IMR-90 (cell line): Measurements from ENCODE around the gene CRTC1.

Source experiments
- BHLHE40 ChIP-seq: fragments of 150-350 bp; IDR thresholded peaks from 2 replicates; pipeline ENCODE4 v1.6.1; 2016; ENCODE audit warnings: mild to moderate bottlenecking, low read depth, low read length
- CEBPB ChIP-seq: IDR thresholded peaks from 2 replicates; pipeline ENCODE4 v1.6.1; 2012; ENCODE audit warnings: low read depth, low read length, improper control_type of control experiment
- FOS ChIP-seq: fragments of 150-350 bp; IDR thresholded peaks from 2 replicates; pipeline ENCODE4 v1.6.1; 2016; ENCODE audit warnings: low read depth, low read length
- MXI1 ChIP-seq: IDR thresholded peaks from 2 replicates; pipeline ENCODE4 v1.6.1; 2012; ENCODE audit warnings: low read depth, mild to moderate bottlenecking, low read length, moderate library complexity, borderline replicate concordance
- POLR2A ChIP-seq: IDR thresholded peaks from 2 replicates; pipeline ENCODE4 v1.6.1; 2012; ENCODE audit warnings: mild to moderate bottlenecking, low read depth, low read length
- RAD21 ChIP-seq: IDR thresholded peaks from 2 replicates; pipeline ENCODE4 v1.6.1; 2012; ENCODE audit warnings: low read length, improper control_type of control experiment
- RCOR1 ChIP-seq: IDR thresholded peaks from 2 replicates; pipeline ENCODE4 v1.6.1; 2012; ENCODE audit warnings: mild to moderate bottlenecking, low read length, improper control_type of control experiment; ENCODE audit not compliant: insufficient replicate concordance
- RFX5 ChIP-seq: IDR thresholded peaks from 2 replicates; pipeline ENCODE4 v1.8.0; 2012; ENCODE audit warnings: low read depth, mild to moderate bottlenecking, low read length, moderate library complexity
- SMC3 ChIP-seq: fragments of 150-350 bp; IDR thresholded peaks from 2 replicates; pipeline ENCODE4 v1.6.1; 2016; ENCODE audit warnings: low read depth, mild to moderate bottlenecking, antibody characterized with exemption, low read length, moderate library complexity
- USF2 ChIP-seq: fragments of 150-350 bp; IDR thresholded peaks from 2 replicates; pipeline ENCODE4 v1.6.1; 2017; ENCODE audit warnings: mild to moderate bottlenecking, antibody characterized with exemption, low read length, low read depth
- TF ChIP-seq, protein P1 (sequence below): conservative IDR thresholded peaks from 2 replicates; pipeline ENCODE4 v1.5.1; 2012; ENCODE audit warnings: mild to moderate bottlenecking, low read depth, low read length, improper control_type of control experiment
- TF ChIP-seq, protein P2 (sequence below): fragments of 150-350 bp; IDR thresholded peaks from 2 replicates; pipeline ENCODE4 v1.6.1; 2016; ENCODE audit warnings: low read depth, mild to moderate bottlenecking, low read length, moderate library complexity, borderline replicate concordance

GRCh38 chr19:18796239-18796638 lies 112.8 kb downstream of the CRTC1 start:
- no peak for TF ChIP-seq POLR2A
- no peak for TF ChIP-seq SMC3
- TF ChIP-seq RCOR1: no peak
- TF ChIP-seq, protein P1, sequence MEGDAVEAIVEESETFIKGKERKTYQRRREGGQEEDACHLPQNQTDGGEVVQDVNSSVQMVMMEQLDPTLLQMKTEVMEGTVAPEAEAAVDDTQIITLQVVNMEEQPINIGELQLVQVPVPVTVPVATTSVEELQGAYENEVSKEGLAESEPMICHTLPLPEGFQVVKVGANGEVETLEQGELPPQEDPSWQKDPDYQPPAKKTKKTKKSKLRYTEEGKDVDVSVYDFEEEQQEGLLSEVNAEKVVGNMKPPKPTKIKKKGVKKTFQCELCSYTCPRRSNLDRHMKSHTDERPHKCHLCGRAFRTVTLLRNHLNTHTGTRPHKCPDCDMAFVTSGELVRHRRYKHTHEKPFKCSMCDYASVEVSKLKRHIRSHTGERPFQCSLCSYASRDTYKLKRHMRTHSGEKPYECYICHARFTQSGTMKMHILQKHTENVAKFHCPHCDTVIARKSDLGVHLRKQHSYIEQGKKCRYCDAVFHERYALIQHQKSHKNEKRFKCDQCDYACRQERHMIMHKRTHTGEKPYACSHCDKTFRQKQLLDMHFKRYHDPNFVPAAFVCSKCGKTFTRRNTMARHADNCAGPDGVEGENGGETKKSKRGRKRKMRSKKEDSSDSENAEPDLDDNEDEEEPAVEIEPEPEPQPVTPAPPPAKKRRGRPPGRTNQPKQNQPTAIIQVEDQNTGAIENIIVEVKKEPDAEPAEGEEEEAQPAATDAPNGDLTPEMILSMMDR: no peak
- TF ChIP-seq RAD21: no peak
- no peak for TF ChIP-seq MXI1
- no peak for TF ChIP-seq FOS
- TF ChIP-seq CEBPB: no peak
- no peak for TF ChIP-seq RFX5
- TF ChIP-seq BHLHE40: no peak
- TF ChIP-seq, protein P2, sequence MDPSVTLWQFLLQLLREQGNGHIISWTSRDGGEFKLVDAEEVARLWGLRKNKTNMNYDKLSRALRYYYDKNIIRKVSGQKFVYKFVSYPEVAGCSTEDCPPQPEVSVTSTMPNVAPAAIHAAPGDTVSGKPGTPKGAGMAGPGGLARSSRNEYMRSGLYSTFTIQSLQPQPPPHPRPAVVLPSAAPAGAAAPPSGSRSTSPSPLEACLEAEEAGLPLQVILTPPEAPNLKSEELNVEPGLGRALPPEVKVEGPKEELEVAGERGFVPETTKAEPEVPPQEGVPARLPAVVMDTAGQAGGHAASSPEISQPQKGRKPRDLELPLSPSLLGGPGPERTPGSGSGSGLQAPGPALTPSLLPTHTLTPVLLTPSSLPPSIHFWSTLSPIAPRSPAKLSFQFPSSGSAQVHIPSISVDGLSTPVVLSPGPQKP: no peak
- TF ChIP-seq USF2: no peak
